Karpas-422 (cell line): Measurements from ENCODE around the gene IER5L. TPM values are rescaled to one million over a fixed set of nuclear protein-coding genes. Genes with fewer than 3 reads are reported as not detected.

Source experiments
- DNase-seq: peaks from one replicate; pipeline ENCODE4 v3.0.0-alpha.2; 2015
- H2AFZ ChIP-seq: fragments of 200-600 bp; sonication (generic); 2 replicates; pipeline ENCODE4 v1.6.1; 2014; ENCODE audit warnings: antibody characterized with exemption, low read length, mixed read lengths
- H3K27ac ChIP-seq: fragments of 200-600 bp; sonication (generic); 2 replicates; pipeline ENCODE4 v1.5.1; 2014; ENCODE audit warnings: mild to moderate bottlenecking, low read length, moderate library complexity
- H3K27me3 ChIP-seq: fragments of 200-600 bp; sonication (generic); 2 replicates; pipeline ENCODE4 v1.6.1; 2014; ENCODE audit warnings: low read length, mixed read lengths
- H3K36me3 ChIP-seq: fragments of 200-600 bp; sonication (generic); 2 replicates; pipeline ENCODE4 v1.6.1; 2014; ENCODE audit warnings: low read length, mixed read lengths; ENCODE audit not compliant: insufficient read depth
- H3K4me1 ChIP-seq: fragments of 200-600 bp; sonication (generic); 2 replicates; pipeline ENCODE4 v1.6.1; 2014; ENCODE audit warnings: mild to moderate bottlenecking, low read length, mixed read lengths
- H3K4me2 ChIP-seq: fragments of 200-600 bp; sonication (generic); 2 replicates; pipeline ENCODE4 v1.6.1; 2014; ENCODE audit warnings: low read length, low read depth, mild to moderate bottlenecking; ENCODE audit not compliant: poor library complexity, severe bottlenecking
- H3K4me3 ChIP-seq: fragments of 200-600 bp; sonication (generic); 2 replicates; pipeline ENCODE4 v1.5.1; 2014; ENCODE audit warnings: mild to moderate bottlenecking, antibody characterized with exemption, low read length, mixed read lengths
- H3K79me2 ChIP-seq: fragments of 200-600 bp; sonication (generic); 2 replicates; pipeline ENCODE4 v1.6.1; 2014; ENCODE audit warnings: mild to moderate bottlenecking, low read length, mixed read lengths
- H3K9ac ChIP-seq: fragments of 200-600 bp; sonication (generic); 2 replicates; pipeline ENCODE4 v1.6.0; 2014; ENCODE audit warnings: low read length
- H3K9me2 ChIP-seq: fragments of 200-600 bp; sonication (generic), shearing (Covaris generic); replicated peaks from 2 replicates; pipeline ENCODE4 v1.6.0; 2014; ENCODE audit warnings: mild to moderate bottlenecking, low read length, moderate library complexity; ENCODE audit not compliant: insufficient read depth
- H3K9me3 ChIP-seq: fragments of 300-700, 200-600 bp; sonication (generic); 2 replicates; pipeline ENCODE4 v1.6.1; 2014; ENCODE audit warnings: low read length, mixed read lengths
- H4K20me1 ChIP-seq: fragments of 200-600 bp; sonication (generic); 2 replicates; pipeline ENCODE4 v1.6.1; 2014; ENCODE audit warnings: mild to moderate bottlenecking, antibody characterized with exemption, low read length, low read depth; ENCODE audit not compliant: insufficient read depth
- total RNA-seq: library from RNA; depleted of rRNA; stranded (reverse); fragments of >200 nt; shearing (Covaris generic); gene quantifications from 2 replicates; pipeline ENCODE4 v1.2.3, GENCODE V29; 2014; ENCODE audit warnings: low replicate concordance

IER5L gene
- total RNA-seq, 1 experiment from 2014 or later = 0.48 TPM

- H3K9me3 ChIP-seq = no peaks in the 10 kb centered on the region
- DNase-seq = no peak
- H3K9ac ChIP-seq = peak overlapping the region; percentile 27; the same call in 1 of the 2 replicates
- no peaks in the 10 kb centered on the region for H3K9me2 ChIP-seq
- no peak overlapping the region for H3K27ac ChIP-seq
- H3K36me3 ChIP-seq = peaks cover 7% of the 10 kb centered on the region; the same call in 1 of the 2 replicates
- no peaks in the 10 kb centered on the region for H4K20me1 ChIP-seq
- H2AFZ ChIP-seq = no peak overlapping the region
- no peaks in the 10 kb centered on the region; the same call in 1 of the 2 replicates for H3K79me2 ChIP-seq
- H3K4me2 ChIP-seq = no peak overlapping the region
- no peaks in the 10 kb centered on the region for H3K27me3 ChIP-seq
- H3K4me1 ChIP-seq = peaks cover 27% of the 10 kb centered on the region
- no peak overlapping the region for H3K4me3 ChIP-seq
Observed at GRCh38 chr9:129146441-129146941, 31.6 kb downstream of the IER5L start.

GRCh38 chr9:129145841-129146292, 32.2 kb downstream of the IER5L start:
- Histone ChIP-seq H3K4me2 (no peak overlapping the region), H3K4me3 (no peak overlapping the region), H3K9ac (no peak overlapping the region)

GRCh38 chr9:129145316-129145715, 32.7 kb downstream of the IER5L start:
- Histone ChIP-seq H3K4me3 (no peak overlapping the region), H3K4me2 (no peak overlapping the region), H4K20me1 (no peaks in the 10 kb centered on the region), H3K9me3 (no peaks in the 10 kb centered on the region), H3K36me3 (peaks cover 7% of the 10 kb centered on the region; the same call in 1 of the 2 replicates), H3K27me3 (no peaks in the 10 kb centered on the region), H2AFZ (no peak overlapping the region), H3K27ac (no peak overlapping the region), H3K79me2 (no peaks in the 10 kb centered on the region; the same call in 1 of the 2 replicates), H3K9ac (no peak overlapping the region), H3K9me2 (no peaks in the 10 kb centered on the region), H3K4me1 (peaks cover 39% of the 10 kb centered on the region)
- DNase-seq = no peak

More at GRCh38 chr9:129145841-129146292, 32.2 kb downstream of the IER5L start:
- peaks cover 7% of the 10 kb centered on the region; the same call in 1 of the 2 replicates for H3K36me3 ChIP-seq
- H3K9me3 ChIP-seq = no peaks in the 10 kb centered on the region
- H3K4me1 ChIP-seq = peaks cover 33% of the 10 kb centered on the region
- no peaks in the 10 kb centered on the region for H3K9me2 ChIP-seq
- H2AFZ ChIP-seq = no peak overlapping the region
- H4K20me1 ChIP-seq = no peaks in the 10 kb centered on the region
- H3K27ac ChIP-seq = no peak overlapping the region
- no peaks in the 10 kb centered on the region for H3K27me3 ChIP-seq
- no peaks in the 10 kb centered on the region; the same call in 1 of the 2 replicates for H3K79me2 ChIP-seq
- DNase-seq = no peak

GRCh38 chr9:129143031-129143927, 34.8 kb downstream of the IER5L start:
- Histone ChIP-seq H2AFZ (no peak overlapping the region), H4K20me1 (no peaks in the 10 kb centered on the region), H3K4me2 (peak overlapping the region; percentile 99), H3K9ac (peak overlapping the region; percentile 94), H3K9me2 (no peaks in the 10 kb centered on the region), H3K36me3 (peaks cover 7% of the 10 kb centered on the region; the same call in 1 of the 2 replicates), H3K79me2 (no peaks in the 10 kb centered on the region; the same call in 1 of the 2 replicates), H3K4me3 (peak overlapping the region; percentile 49; the same call in 1 of the 2 replicates), H3K27ac (peak overlapping the region; percentile 100), H3K27me3 (no peaks in the 10 kb centered on the region), H3K4me1 (peaks cover 53% of the 10 kb centered on the region), H3K9me3 (no peaks in the 10 kb centered on the region)
- peak; percentile 92 for DNase-seq

- H3K4me3 ChIP-seq = peak overlapping the region; percentile 49
- no peaks in the 10 kb centered on the region for H3K9me2 ChIP-seq
- H3K4me2 ChIP-seq = peak overlapping the region; percentile 99
- H2AFZ ChIP-seq = no peak overlapping the region
- peaks cover 7% of the 10 kb centered on the region; the same call in 1 of the 2 replicates for H3K36me3 ChIP-seq
- H3K9me3 ChIP-seq = no peaks in the 10 kb centered on the region
- peak overlapping the region; percentile 100 for H3K27ac ChIP-seq
- peak overlapping the region; percentile 94 for H3K9ac ChIP-seq
- DNase-seq = peak; percentile 57
- peaks cover 53% of the 10 kb centered on the region for H3K4me1 ChIP-seq
- H3K79me2 ChIP-seq = no peaks in the 10 kb centered on the region; the same call in 1 of the 2 replicates
- no peaks in the 10 kb centered on the region for H4K20me1 ChIP-seq
- no peaks in the 10 kb centered on the region for H3K27me3 ChIP-seq
Observed at GRCh38 chr9:129142138-129142935, 35.7 kb downstream of the IER5L start.

GRCh38 chr9:129141066-129142041, 36.7 kb downstream of the IER5L start:
- Histone ChIP-seq H3K27ac (peak overlapping the region; percentile 100), H3K9ac (peak overlapping the region; percentile 94), H3K4me3 (peak overlapping the region; percentile 58), H3K4me2 (peak overlapping the region; percentile 99), H3K4me1 (peaks cover 50% of the 10 kb centered on the region), H2AFZ (no peak overlapping the region), H4K20me1 (no peaks in the 10 kb centered on the region), H3K9me2 (no peaks in the 10 kb centered on the region), H3K9me3 (no peaks in the 10 kb centered on the region), H3K36me3 (peaks cover 7% of the 10 kb centered on the region; the same call in 1 of the 2 replicates), H3K27me3 (no peaks in the 10 kb centered on the region), H3K79me2 (no peaks in the 10 kb centered on the region; the same call in 1 of the 2 replicates)
- peak; percentile 79 for DNase-seq
